ENCODE measurements around the gene UQCC5. TPM values are rescaled to one million over a fixed set of nuclear protein-coding genes. Genes with fewer than 3 reads are reported as not detected.
A peak's percentile ranks its signal among the peaks of the same experiment; 100 is the strongest.

UQCC5 gene
- total RNA-seq, 1 experiment from 2014 or later, result 10.3 TPM

GRCh38 chr3:52527039-52527731, 9.2 kb upstream of the UQCC5 start:
- TF ChIP-seq CTCF (conservative IDR thresholded peaks at IDR 0.05; ENCODE audit: low read depth, low read length) (no peak), EZH2 (IDR thresholded peaks at IDR 0.05; ENCODE audit: borderline replicate concordance, low read depth, low read length, poor library complexity, severe bottlenecking) (no peak)
- Histone ChIP-seq H3K27me3 (replicated peaks; ENCODE audit: insufficient read depth, low read depth, low read length, poor library complexity) (no peaks in the 10 kb centered on the region), H3K36me3 (ENCODE audit: insufficient read depth, low read length, poor library complexity, severe bottlenecking) (peaks cover 9% of the 10 kb centered on the region), H3K27ac (ENCODE audit: low read depth, low read length, poor library complexity, severe bottlenecking) (no peak overlapping the region), H3K9me3 (ENCODE audit: low read depth, low read length, poor library complexity, severe bottlenecking) (no peaks in the 10 kb centered on the region), H3K4me1 (ENCODE audit: insufficient read depth, low read length, poor library complexity, severe bottlenecking) (peaks cover 5% of the 10 kb centered on the region), H3K4me3 (ENCODE audit: low read depth, low read length, poor library complexity, severe bottlenecking) (no peak overlapping the region)
- ChIA-PET CTCF (no interaction called here), POLR2A (ENCODE audit: low non-redundant PET) (no interaction called here)
- no TSS peak for BruUV-seq (replicated peaks)
- DNase-seq (ENCODE audit: low spot score), result no peak
- intact Hi-C loops (cut with micrococcal nuclease; ENCODE audit: unreplicated experiment), result no loop called here

GRCh38 chr3:52527732-52528585, 8.4 kb upstream of the UQCC5 start:
- TF ChIP-seq CTCF (conservative IDR thresholded peaks at IDR 0.05; ENCODE audit: low read depth, low read length) (no peak), EZH2 (IDR thresholded peaks at IDR 0.05; ENCODE audit: borderline replicate concordance, low read depth, low read length, poor library complexity, severe bottlenecking) (no peak)
- CTCF ChIA-PET, result no interaction called here
- Histone ChIP-seq H3K36me3 (ENCODE audit: insufficient read depth, low read length, poor library complexity, severe bottlenecking) (peaks cover 9% of the 10 kb centered on the region), H3K9me3 (ENCODE audit: low read depth, low read length, poor library complexity, severe bottlenecking) (no peaks in the 10 kb centered on the region), H3K4me1 (ENCODE audit: insufficient read depth, low read length, poor library complexity, severe bottlenecking) (peaks cover 5% of the 10 kb centered on the region), H3K27ac (ENCODE audit: low read depth, low read length, poor library complexity, severe bottlenecking) (no peak overlapping the region), H3K4me3 (ENCODE audit: low read depth, low read length, poor library complexity, severe bottlenecking) (no peak overlapping the region), H3K27me3 (replicated peaks; ENCODE audit: insufficient read depth, low read depth, low read length, poor library complexity) (no peaks in the 10 kb centered on the region)
- DNase-seq (ENCODE audit: low spot score), result no peak
- intact Hi-C loops (cut with micrococcal nuclease; ENCODE audit: unreplicated experiment), result no loop called here
- BruUV-seq (replicated peaks), result TSS peak; percentile 11
- POLR2A ChIA-PET (ENCODE audit: low non-redundant PET), result no interaction called here

GRCh38 chr3:52528586-52529375, 7.6 kb upstream of the UQCC5 start:
- intact Hi-C loops (cut with micrococcal nuclease; ENCODE audit: unreplicated experiment), result no loop called here
- no peaks in the 10 kb centered on the region for H3K27me3 ChIP-seq (replicated peaks; ENCODE audit: insufficient read depth, low read depth, low read length, poor library complexity)
- H3K4me1 ChIP-seq (ENCODE audit: insufficient read depth, low read length, poor library complexity, severe bottlenecking), result peaks cover 5% of the 10 kb centered on the region
- no peak overlapping the region for H3K4me3 ChIP-seq (ENCODE audit: low read depth, low read length, poor library complexity, severe bottlenecking)
- H3K9me3 ChIP-seq (ENCODE audit: low read depth, low read length, poor library complexity, severe bottlenecking), result no peaks in the 10 kb centered on the region
- TF ChIP-seq CTCF (conservative IDR thresholded peaks at IDR 0.05; ENCODE audit: low read depth, low read length), result no peak
- TF ChIP-seq EZH2 (IDR thresholded peaks at IDR 0.05; ENCODE audit: borderline replicate concordance, low read depth, low read length, poor library complexity, severe bottlenecking), result no peak
- no peak for DNase-seq (ENCODE audit: low spot score)
- POLR2A ChIA-PET (ENCODE audit: low non-redundant PET), result no interaction called here
- no TSS peak for BruUV-seq (replicated peaks)
- no peak overlapping the region for H3K27ac ChIP-seq (ENCODE audit: low read depth, low read length, poor library complexity, severe bottlenecking)
- peaks cover 9% of the 10 kb centered on the region for H3K36me3 ChIP-seq (ENCODE audit: insufficient read depth, low read length, poor library complexity, severe bottlenecking)
- CTCF ChIA-PET, result no interaction called here

Data from A673 (cell line).